ENCODE measurements around the gene ATP8B4. TPM values are rescaled to one million over a fixed set of nuclear protein-coding genes. Genes with fewer than 3 reads are reported as not detected.

ATP8B4 gene
- total and polyA plus RNA-seq, 2 donors from 2014 or later: 2.1 to 12.5 TPM

GRCh38 chr15:49888734-49889133 lies 230.3 kb downstream of the ATP8B4 start:
- intact Hi-C loops (cut with DNase I): no loop called here
- H3K27me3 ChIP-seq (ENCODE audit: control insufficient read depth, insufficient read depth, low read length): no peaks in the 10 kb centered on the region
- no peak overlapping the region for H3K4me3 ChIP-seq (ENCODE audit: low read length in 3 of 3)
- H3K36me3 ChIP-seq (ENCODE audit: control insufficient read depth in 2 of 3, insufficient read depth in 3 of 3, low read length in 3 of 3): no peaks in the 10 kb centered on the region
- no peak for DNase-seq
- no peaks in the 10 kb centered on the region for H3K9me3 ChIP-seq (ENCODE audit: control insufficient read depth in 2 of 3, insufficient read depth in 1 of 3, low read length in 3 of 3)
- no peak overlapping the region for H3K9ac ChIP-seq (ENCODE audit: low read length in 3 of 3)
- no peaks in the 10 kb centered on the region for H3K4me1 ChIP-seq (ENCODE audit: control insufficient read depth in 2 of 3, insufficient read depth in 2 of 3, low read depth in 1 of 3, low read length in 3 of 3)
- no peak for FAIRE-seq
- TF ChIP-seq CTCF (IDR thresholded peaks at IDR 0.05; ENCODE audit: borderline replicate concordance, extremely low read depth, insufficient read depth): no peak
- H3K27ac ChIP-seq (ENCODE audit: low read depth in 2 of 2, low read length in 2 of 2): no peak overlapping the region

GRCh38 chr15:49888323-49888693 lies 230.7 kb downstream of the ATP8B4 start:
- DNase-seq: no peak
- peak overlapping the region in 1 of 2 donors; percentile 45 for H3K27ac ChIP-seq (ENCODE audit: low read depth in 2 of 2, low read length in 2 of 2)

GRCh38 chr15:49887659-49888322 lies 231.2 kb downstream of the ATP8B4 start:
- Histone ChIP-seq H3K27ac (ENCODE audit: low read depth in 2 of 2, low read length in 2 of 2) (peak overlapping the region in 1 of 2 donors; percentile 45), H3K4me3 (ENCODE audit: low read length in 3 of 3) (no peak overlapping the region), H3K9ac (ENCODE audit: low read length in 3 of 3) (no peak overlapping the region), H3K36me3 (ENCODE audit: control insufficient read depth in 2 of 3, insufficient read depth in 3 of 3, low read length in 3 of 3) (no peaks in the 10 kb centered on the region), H3K4me1 (ENCODE audit: control insufficient read depth in 2 of 3, insufficient read depth in 2 of 3, low read depth in 1 of 3, low read length in 3 of 3) (no peaks in the 10 kb centered on the region), H3K27me3 (ENCODE audit: control insufficient read depth, insufficient read depth, low read length) (no peaks in the 10 kb centered on the region), H3K9me3 (ENCODE audit: control insufficient read depth in 2 of 3, insufficient read depth in 1 of 3, low read length in 3 of 3) (no peaks in the 10 kb centered on the region)
- DNase-seq (peak in 2 of 5 donors; percentile 59 to 89), FAIRE-seq (no peak)
- intact Hi-C loops (cut with DNase I): no loop called here
- TF ChIP-seq CTCF (IDR thresholded peaks at IDR 0.05; ENCODE audit: borderline replicate concordance, extremely low read depth, insufficient read depth): no peak

More at GRCh38 chr15:49888323-49888693, 230.7 kb downstream of the ATP8B4 start:
- Histone ChIP-seq H3K9me3 (ENCODE audit: control insufficient read depth in 2 of 3, insufficient read depth in 1 of 3, low read length in 3 of 3) (no peaks in the 10 kb centered on the region), H3K36me3 (ENCODE audit: control insufficient read depth in 2 of 3, insufficient read depth in 3 of 3, low read length in 3 of 3) (no peaks in the 10 kb centered on the region), H3K27me3 (ENCODE audit: control insufficient read depth, insufficient read depth, low read length) (no peaks in the 10 kb centered on the region), H3K4me3 (ENCODE audit: low read length in 3 of 3) (no peak overlapping the region), H3K9ac (ENCODE audit: low read length in 3 of 3) (no peak overlapping the region), H3K4me1 (ENCODE audit: control insufficient read depth in 2 of 3, insufficient read depth in 2 of 3, low read depth in 1 of 3, low read length in 3 of 3) (no peaks in the 10 kb centered on the region)
- no peak for TF ChIP-seq CTCF (IDR thresholded peaks at IDR 0.05; ENCODE audit: borderline replicate concordance, extremely low read depth, insufficient read depth)
- FAIRE-seq: no peak
- intact Hi-C loops (cut with DNase I): no loop called here

GRCh38 chr15:49883121-49883520 lies 235.9 kb downstream of the ATP8B4 start:
- H3K4me3 ChIP-seq (ENCODE audit: low read length in 3 of 3): no peak overlapping the region
- FAIRE-seq (no peak), DNase-seq (no peak)
- no peaks in the 10 kb centered on the region for H3K27me3 ChIP-seq (ENCODE audit: control insufficient read depth, insufficient read depth, low read length)
- H3K9me3 ChIP-seq (ENCODE audit: control insufficient read depth in 2 of 3, insufficient read depth in 1 of 3, low read length in 3 of 3): no peaks in the 10 kb centered on the region
- intact Hi-C loops (cut with DNase I): no loop called here
- H3K9ac ChIP-seq (ENCODE audit: low read length in 3 of 3): no peak overlapping the region
- no peaks in the 10 kb centered on the region for H3K36me3 ChIP-seq (ENCODE audit: control insufficient read depth in 2 of 3, insufficient read depth in 3 of 3, low read length in 3 of 3)
- H3K4me1 ChIP-seq (ENCODE audit: control insufficient read depth in 2 of 3, insufficient read depth in 2 of 3, low read depth in 1 of 3, low read length in 3 of 3): no peaks in the 10 kb centered on the region
- H3K27ac ChIP-seq (ENCODE audit: low read depth in 2 of 2, low read length in 2 of 2): no peak overlapping the region
- no peak for TF ChIP-seq CTCF (IDR thresholded peaks at IDR 0.05; ENCODE audit: borderline replicate concordance, extremely low read depth, insufficient read depth)

All from kidney (tissue), 14 donors.